CD4-positive, alpha-beta memory T cell (primary cell): ENCODE measurements around the gene ASB7. TPM values are rescaled to one million over a fixed set of nuclear protein-coding genes. Genes with fewer than 3 reads are reported as not detected.

Source experiments
- CTCF ChIA-PET: fragments of 350-600 bp; sonication (Branson Sonifier 250); formaldehyde crosslinking; loops from one replicate; lab custom pipeline; 2021; ENCODE audit warnings: inconsistent platforms; ENCODE audit not compliant: partially characterized antibody; lab: Charles Lee
- POLR2A ChIA-PET: fragments of 350-600 bp; sonication (Branson Sonifier 250); formaldehyde crosslinking; loops from one replicate; lab custom pipeline; 2021; ENCODE audit not compliant: partially characterized antibody; lab: Charles Lee
- DNase-seq, 5 donors: peaks; one replicate each; pipeline versions ENCODE4 v3.0.0 to v3.0.0-alpha.2; 2020 to 2022; ENCODE audit warnings: mixed read lengths in 1 of 5
- H3K27ac ChIP-seq: one replicate; pipeline ENCODE4 v1.7.0; 2013; ENCODE audit warnings: low read depth, low read length
- H3K27me3 ChIP-seq: 2 replicates; pipeline ENCODE4 v1.7.0; 2013; ENCODE audit warnings: mild to moderate bottlenecking, low read length, moderate library complexity; ENCODE audit not compliant: insufficient read depth
- H3K36me3 ChIP-seq: 2 replicates; pipeline ENCODE4 v1.7.0; 2013; ENCODE audit warnings: mild to moderate bottlenecking, low read length, moderate library complexity; ENCODE audit not compliant: insufficient read depth
- H3K4me1 ChIP-seq: 2 replicates; pipeline ENCODE4 v1.7.0; 2013; ENCODE audit warnings: mild to moderate bottlenecking, low read length, moderate library complexity; ENCODE audit not compliant: insufficient read depth
- H3K4me3 ChIP-seq, 2 donors: one replicate each; pipeline ENCODE4 v1.7.0; 2013; ENCODE audit warnings: low read length in 2 of 2, mild to moderate bottlenecking in 1 of 2
- H3K9me3 ChIP-seq, 2 donors: one replicate each; pipeline ENCODE4 v1.7.0; 2013; ENCODE audit warnings: low read length in 2 of 2, control low read depth in 1 of 2; ENCODE audit not compliant: control insufficient read depth in 1 of 2
- H3K27ac Mint-ChIP-seq, 7 donors: one replicate each; pipeline ENCODE4 v1.8.0; 2020 to 2021; ENCODE audit warnings: mixed read lengths in 7 of 7, mild to moderate bottlenecking in 6 of 7, inconsistent platforms in 3 of 7, moderate library complexity in 3 of 7
- H3K27me3 Mint-ChIP-seq, 2 donors: one replicate each; pipeline ENCODE4 v1.8.0; 2020 to 2021; ENCODE audit warnings: mixed read lengths in 2 of 2
- H3K36me3 Mint-ChIP-seq, 2 donors: one replicate each; pipeline ENCODE4 v1.8.0; 2020 to 2021; ENCODE audit warnings: mixed read lengths in 2 of 2, inconsistent platforms in 1 of 2, mild to moderate bottlenecking in 1 of 2
- H3K4me1 Mint-ChIP-seq, 4 donors: one replicate each; pipeline ENCODE4 v1.8.0; 2020 to 2021; ENCODE audit warnings: mixed read lengths in 4 of 4, mild to moderate bottlenecking in 1 of 4
- H3K4me3 Mint-ChIP-seq, 8 donors: one replicate each; pipeline ENCODE4 v1.8.0; 2020 to 2021; ENCODE audit warnings: mixed read lengths in 8 of 8, mild to moderate bottlenecking in 7 of 8, moderate library complexity in 6 of 8, inconsistent platforms in 3 of 8
- H3K9me3 Mint-ChIP-seq, 8 donors: one replicate each; pipeline ENCODE4 v1.8.0; 2020 to 2021; ENCODE audit warnings: mixed read lengths in 8 of 8, mild to moderate bottlenecking in 5 of 8, inconsistent platforms in 3 of 8, moderate library complexity in 1 of 8
- intact Hi-C: fragments of 100-400 bp; cut with micrococcal nuclease; formaldehyde crosslinking; loops from one replicate; pipeline ENCODE4 v1.15.1; 2023
- polyA plus RNA-seq, 2 donors: library from polyadenylated mRNA; unstranded; fragments of 300-500 nt; fragmentation: Illumina TruSeq; gene quantifications; one replicate each; pipeline ENCODE4 v1.2.3, GENCODE V29; 2021
- total RNA-seq, 2 experiments: library from RNA; stranded (reverse); gene quantifications; one replicate each; pipeline ENCODE4 v1.2.3, GENCODE V29; 2021

The ASB7 gene
- total and polyA plus RNA-seq, 4 experiments from 2014 or later: 14.3 to 20.0 (median 17.7) TPM

GRCh38 chr15:100623301-100623700 is 20.9 kb downstream of the ASB7 start:
- no peak overlapping the region for H3K4me3 ChIP-seq
- Mint-ChIP-seq H3K27me3 (no peaks in the 10 kb centered on the region), H3K4me1 (peaks cover 10 to 12% (median 11%) of the 10 kb centered on the region in 4 donors), H3K9me3 (no peaks in the 10 kb centered on the region), H3K4me3 (no peak overlapping the region), H3K27ac (peak overlapping the region in 1 of 7 donors; percentile 55), H3K36me3 (peaks cover 11 to 25% of the 10 kb centered on the region in 2 donors)
- ChIA-PET POLR2A (no interaction called here), CTCF (interaction anchor here (2.7 kb wide), 1 partner anchor 249 kb away, joined by 23 read pairs; no protein-coding TSS in a partner anchor)
- no peak overlapping the region for H3K27ac ChIP-seq
- intact Hi-C loops: no loop called here
- no peak for DNase-seq
- H3K27me3 ChIP-seq: no peaks in the 10 kb centered on the region
- no peaks in the 10 kb centered on the region for H3K4me1 ChIP-seq
- peaks cover 14% of the 10 kb centered on the region for H3K36me3 ChIP-seq
- H3K9me3 ChIP-seq: no peaks in the 10 kb centered on the region

- H3K4me3 Mint-ChIP-seq: no peak overlapping the region
- no peaks in the 10 kb centered on the region for H3K9me3 ChIP-seq
- no peaks in the 10 kb centered on the region for H3K4me1 ChIP-seq
- ChIA-PET POLR2A (no interaction called here), CTCF (interaction anchor here (1.1 to 1.5 kb wide), 4 partner anchors 13 to 380 kb away, joined by 3 to 20 read pairs (median 6); no protein-coding TSS in a partner anchor)
- DNase-seq: peak; percentile 60 to 70 (median 64)
- H3K27ac Mint-ChIP-seq: peak overlapping the region in 2 of 7 donors; percentile 64 to 68
- H3K36me3 ChIP-seq: peaks cover 28% of the 10 kb centered on the region
- peaks cover 14 to 31% (median 23%) of the 10 kb centered on the region in 4 donors for H3K4me1 Mint-ChIP-seq
- H3K27me3 ChIP-seq: no peaks in the 10 kb centered on the region
- intact Hi-C loops: loop anchor here (1.0 kb wide), 1 partner anchor 379 kb away; no protein-coding TSS in a partner anchor
- peaks cover 32 to 37% of the 10 kb centered on the region in 2 donors for H3K36me3 Mint-ChIP-seq
- no peak overlapping the region for H3K4me3 ChIP-seq
- H3K27ac ChIP-seq: no peak overlapping the region
- H3K9me3 Mint-ChIP-seq: no peaks in the 10 kb centered on the region
- H3K27me3 Mint-ChIP-seq: no peaks in the 10 kb centered on the region
These were observed 25.5 kb downstream of the ASB7 start for GRCh38 chr15:100627789-100628395.

- no peaks in the 10 kb centered on the region for H3K27me3 Mint-ChIP-seq
- Histone ChIP-seq H3K27ac (no peak overlapping the region), H3K9me3 (no peaks in the 10 kb centered on the region), H3K4me1 (no peaks in the 10 kb centered on the region), H3K4me3 (no peak overlapping the region), H3K27me3 (no peaks in the 10 kb centered on the region), H3K36me3 (peaks cover 28% of the 10 kb centered on the region)
- peaks cover 35 to 41% of the 10 kb centered on the region in 2 donors for H3K36me3 Mint-ChIP-seq
- ChIA-PET CTCF (interaction anchor here (2.6 kb wide), 1 partner anchor 244 kb away, joined by 12 read pairs; no protein-coding TSS in a partner anchor), POLR2A (no interaction called here)
- peak overlapping the region in 1 of 8 donors; percentile 35 for H3K4me3 Mint-ChIP-seq
- H3K4me1 Mint-ChIP-seq: peaks cover 21 to 39% (median 30%) of the 10 kb centered on the region in 4 donors
- DNase-seq: no peak
- intact Hi-C loops: loop anchor here (1.0 kb wide), 1 partner anchor 379 kb away; no protein-coding TSS in a partner anchor
- H3K27ac Mint-ChIP-seq: peak overlapping the region in 1 of 7 donors; percentile 16
- H3K9me3 Mint-ChIP-seq: peaks cover 0 to 1% (median 0%) of the 10 kb centered on the region in 8 donors
These were observed 26.4 kb downstream of the ASB7 start for GRCh38 chr15:100628746-100629145.

GRCh38 chr15:100631831-100632230 is 29.4 kb downstream of the ASB7 start:
- Mint-ChIP-seq H3K27me3 (no peaks in the 10 kb centered on the region), H3K27ac (peak overlapping the region in 1 of 7 donors; percentile 64)
- intact Hi-C loops: no loop called here

GRCh38 chr15:100633763-100634075 is 31.3 kb downstream of the ASB7 start:
- Histone ChIP-seq H3K27me3 (no peaks in the 10 kb centered on the region), H3K4me3 (no peak overlapping the region), H3K4me1 (peaks cover 16% of the 10 kb centered on the region), H3K27ac (no peak overlapping the region), H3K36me3 (peaks cover 28% of the 10 kb centered on the region), H3K9me3 (no peaks in the 10 kb centered on the region)
- H3K27me3 Mint-ChIP-seq: no peaks in the 10 kb centered on the region
- H3K4me1 Mint-ChIP-seq: peaks cover 40 to 78% (median 57%) of the 10 kb centered on the region in 4 donors
- CTCF ChIA-PET: no interaction called here
- peak overlapping the region in 4 of 7 donors; percentile 18 to 77 (median 50) for H3K27ac Mint-ChIP-seq
- no peak for DNase-seq
- peaks cover 51% of the 10 kb centered on the region in 2 donors for H3K36me3 Mint-ChIP-seq
- peaks cover 0 to 1% (median 0%) of the 10 kb centered on the region in 8 donors for H3K9me3 Mint-ChIP-seq
- H3K4me3 Mint-ChIP-seq: no peak overlapping the region
- POLR2A ChIA-PET: no interaction called here
- intact Hi-C loops: no loop called here

More at GRCh38 chr15:100631831-100632230, 29.4 kb downstream of the ASB7 start:
- Histone ChIP-seq H3K4me1 (peaks cover 16% of the 10 kb centered on the region), H3K27me3 (no peaks in the 10 kb centered on the region), H3K4me3 (no peak overlapping the region), H3K27ac (no peak overlapping the region), H3K36me3 (peaks cover 28% of the 10 kb centered on the region), H3K9me3 (no peaks in the 10 kb centered on the region)
- H3K9me3 Mint-ChIP-seq: peaks cover 0 to 1% (median 0%) of the 10 kb centered on the region in 8 donors
- POLR2A ChIA-PET: no interaction called here
- CTCF ChIA-PET: interaction anchor here (0.5 to 1.2 kb wide), 3 partner anchors 282 to 379 kb away, joined by 3 to 4 read pairs (median 3); no protein-coding TSS in a partner anchor
- H3K36me3 Mint-ChIP-seq: peaks cover 39 to 51% of the 10 kb centered on the region in 2 donors
- peaks cover 32 to 68% (median 53%) of the 10 kb centered on the region in 4 donors for H3K4me1 Mint-ChIP-seq
- DNase-seq: no peak
- H3K4me3 Mint-ChIP-seq: no peak overlapping the region

GRCh38 chr15:100635406-100636071 is 33.1 kb downstream of the ASB7 start:
- H3K9me3 Mint-ChIP-seq: peaks cover 0 to 1% (median 0%) of the 10 kb centered on the region in 8 donors
- Histone ChIP-seq H3K4me1 (peaks cover 16% of the 10 kb centered on the region), H3K9me3 (no peaks in the 10 kb centered on the region), H3K4me3 (no peak overlapping the region), H3K36me3 (peaks cover 16% of the 10 kb centered on the region), H3K27ac (no peak overlapping the region), H3K27me3 (no peaks in the 10 kb centered on the region)
- peak overlapping the region in 3 of 7 donors; percentile 8 to 36 (median 34) for H3K27ac Mint-ChIP-seq
- peaks cover 36 to 39% of the 10 kb centered on the region in 2 donors for H3K36me3 Mint-ChIP-seq
- DNase-seq: no peak
- no peaks in the 10 kb centered on the region for H3K27me3 Mint-ChIP-seq
- CTCF ChIA-PET: interaction anchor here (1.0 to 1.7 kb wide), 4 partner anchors 9 to 373 kb away, joined by 3 to 4 read pairs (median 4); no protein-coding TSS in a partner anchor
- H3K4me1 Mint-ChIP-seq: peaks cover 39 to 78% (median 57%) of the 10 kb centered on the region in 4 donors
- peak overlapping the region in 2 of 8 donors; percentile 19 to 20 for H3K4me3 Mint-ChIP-seq
- intact Hi-C loops: no loop called here
- POLR2A ChIA-PET: no interaction called here
